HEK293 (cell line): ENCODE measurements around the gene POLR3A.

Source experiments
- CTCF ChIA-PET: fragments of 350-600 bp; formaldehyde crosslinking; extraction: SDS; loops from one replicate; lab custom pipeline; 2021; ENCODE audit warnings: antibody characterized with exemption; lab: Yijun Ruan, JAX
- POLR2A ChIA-PET: fragments of 300-600 bp; formaldehyde crosslinking; extraction: SDS; loops from one replicate; lab custom pipeline; 2020; ENCODE audit warnings: antibody characterized with exemption, inconsistent platforms; lab: Yijun Ruan, JAX
- H3K27ac ChIP-seq: fragments of 200-500 bp; sonication (Bioruptor generic); 2 replicates; pipeline ENCODE4 v1.5.1; 2014; ENCODE audit warnings: low read depth, low read length, control low read depth, inconsistent platforms; ENCODE audit errors: extremely low read depth
- H3K36me3 ChIP-seq, 2 experiments: fragments of 200-500 bp in 1 of 2; sonication (Bioruptor generic) in 1 of 2; 1 replicate in 1 of 2; 2 replicates in 1 of 2; pipeline ENCODE4 v1.5.1; 2014 to 2017; ENCODE audit warnings: inconsistent platforms in 2 of 2, low read length in 2 of 2; ENCODE audit not compliant: control insufficient read depth in 2 of 2, insufficient read depth in 1 of 2
- H3K4me1 ChIP-seq: fragments of 200-500 bp; sonication (Bioruptor generic); 2 replicates; pipeline ENCODE4 v1.5.1; 2014; ENCODE audit warnings: mild to moderate bottlenecking, low read length, inconsistent platforms; ENCODE audit not compliant: control insufficient read depth, insufficient read depth
- H3K4me3 ChIP-seq: 2 replicates; pipeline ENCODE4 v1.5.1; 2011; ENCODE audit warnings: low read depth, mild to moderate bottlenecking, control low read depth, low read length, moderate library complexity
- H3K9me3 ChIP-seq: fragments of 200-500 bp; sonication (Bioruptor generic); 2 replicates; pipeline ENCODE4 v1.5.1; 2014; ENCODE audit warnings: low read depth, low read length, inconsistent platforms; ENCODE audit not compliant: control insufficient read depth, insufficient read depth
- BCL11A ChIP-seq: fragments of 450-650 bp; formaldehyde crosslinking; IDR thresholded peaks from 2 replicates; pipeline ENCODE4 v1.5.1; 2016; ENCODE audit warnings: low read depth, missing biosample characterization, missing genetic modification characterization
- HIC1 ChIP-seq: fragments of 450-650 bp; formaldehyde crosslinking; IDR thresholded peaks from 2 replicates; pipeline ENCODE4 v1.5.1; 2016; ENCODE audit warnings: missing biosample characterization, missing genetic modification characterization
- KLF10 ChIP-seq: fragments of 450-650 bp; IDR thresholded peaks from 2 replicates; pipeline ENCODE4 v1.5.1; 2018; ENCODE audit warnings: missing biosample characterization, mild to moderate bottlenecking, missing genetic modification characterization
- KLF9 ChIP-seq: fragments of 450-650 bp; formaldehyde crosslinking; IDR thresholded peaks from 2 replicates; pipeline ENCODE4 v1.5.1; 2016; ENCODE audit warnings: missing biosample characterization, missing genetic modification characterization, low read depth
- PRDM1 ChIP-seq: fragments of 450-650 bp; formaldehyde crosslinking; IDR thresholded peaks from 2 replicates; pipeline ENCODE4; 2016; ENCODE audit warnings: missing biosample characterization, missing genetic modification characterization
- REPIN1 ChIP-seq: fragments of 450-650 bp; formaldehyde crosslinking; IDR thresholded peaks from 2 replicates; pipeline ENCODE4 v1.5.1; 2017; ENCODE audit warnings: missing biosample characterization, missing genetic modification characterization, low read depth
- SCRT1 ChIP-seq: fragments of 450-650 bp; formaldehyde crosslinking; IDR thresholded peaks from 2 replicates; pipeline ENCODE4 v1.5.1; 2016; ENCODE audit warnings: missing biosample characterization, missing genetic modification characterization, borderline replicate concordance
- ZBTB49 ChIP-seq: fragments of 450-650 bp; formaldehyde crosslinking; IDR thresholded peaks from 2 replicates; pipeline ENCODE4 v1.5.1; 2016; ENCODE audit warnings: missing biosample characterization, missing genetic modification characterization, low read depth
- ZNF132 ChIP-seq: fragments of 450-650 bp; formaldehyde crosslinking; IDR thresholded peaks from 2 replicates; pipeline ENCODE4 v1.5.1; 2017; ENCODE audit warnings: missing biosample characterization, missing genetic modification characterization, borderline replicate concordance
- ZNF140 ChIP-seq: fragments of 450-650 bp; formaldehyde crosslinking; IDR thresholded peaks from 2 replicates; pipeline ENCODE4 v1.5.1; 2016; ENCODE audit warnings: missing biosample characterization, missing genetic modification characterization
- ZNF169 ChIP-seq: fragments of 450-650 bp; formaldehyde crosslinking; IDR thresholded peaks from 2 replicates; pipeline ENCODE4 v1.5.1; 2016; ENCODE audit warnings: missing biosample characterization, missing genetic modification characterization
- ZNF174 ChIP-seq: fragments of 450-650 bp; formaldehyde crosslinking; IDR thresholded peaks from 2 replicates; pipeline ENCODE4 v1.5.0; 2017; ENCODE audit warnings: missing biosample characterization, mild to moderate bottlenecking, missing genetic modification characterization
- ZNF221 ChIP-seq: fragments of 450-650 bp; formaldehyde crosslinking; IDR thresholded peaks from 2 replicates; pipeline ENCODE4 v1.5.1; 2017; ENCODE audit warnings: missing biosample characterization, missing genetic modification characterization, borderline replicate concordance
- ZNF248 ChIP-seq: fragments of 450-650 bp; formaldehyde crosslinking; IDR thresholded peaks from 2 replicates; pipeline ENCODE4 v1.5.1; 2017; ENCODE audit warnings: missing biosample characterization, missing genetic modification characterization
- ZNF391 ChIP-seq: fragments of 450-650 bp; formaldehyde crosslinking; IDR thresholded peaks from 2 replicates; pipeline ENCODE4 v1.5.1; 2016; ENCODE audit warnings: low read depth, missing biosample characterization, missing genetic modification characterization, borderline replicate concordance
- ZNF488 ChIP-seq: fragments of 450-650 bp; formaldehyde crosslinking; IDR thresholded peaks from 2 replicates; pipeline ENCODE4 v1.5.1; 2016; ENCODE audit warnings: missing biosample characterization, missing genetic modification characterization
- ZNF510 ChIP-seq: fragments of 450-650 bp; formaldehyde crosslinking; IDR thresholded peaks from 2 replicates; pipeline ENCODE4 v1.5.1; 2018; ENCODE audit warnings: mild to moderate bottlenecking, missing genetic modification characterization, missing biosample characterization; ENCODE audit not compliant: insufficient replicate concordance
- ZNF624 ChIP-seq: fragments of 450-650 bp; formaldehyde crosslinking; IDR thresholded peaks from 2 replicates; pipeline ENCODE4 v1.5.1; 2017; ENCODE audit warnings: missing biosample characterization, missing genetic modification characterization
- ZNF837 ChIP-seq: fragments of 450-650 bp; formaldehyde crosslinking; IDR thresholded peaks from 2 replicates; pipeline ENCODE4 v1.5.1; 2016; ENCODE audit warnings: missing biosample characterization, missing genetic modification characterization
- ZXDB ChIP-seq: fragments of 450-650 bp; formaldehyde crosslinking; IDR thresholded peaks from 2 replicates; pipeline ENCODE4 v1.5.1; 2016; ENCODE audit warnings: missing biosample characterization, missing genetic modification characterization

The POLR3A gene

DNA sequence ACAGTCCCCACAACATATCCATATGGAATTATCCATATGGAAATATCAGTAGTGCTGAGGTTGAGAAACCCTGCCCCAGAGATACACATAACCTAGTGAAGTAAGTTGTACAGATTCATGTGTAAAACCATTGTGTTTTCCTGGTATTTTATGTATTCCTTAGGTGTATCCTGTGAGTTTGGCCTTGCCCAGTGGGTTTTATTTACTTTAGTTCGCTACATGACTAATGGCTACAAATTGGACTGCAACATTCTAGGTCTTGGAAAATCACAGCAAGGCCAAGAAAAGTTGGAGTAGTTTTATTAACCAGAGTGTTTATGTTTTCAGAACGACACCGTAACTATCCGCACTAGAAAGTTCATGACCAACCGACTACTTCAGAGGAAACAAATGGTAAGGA lies 5.7 kb upstream of the POLR3A start:
- Histone ChIP-seq H3K27ac (no peak overlapping the region; the same call in 1 of the 2 replicates), H3K36me3 (peaks cover 22 to 59% of the 10 kb centered on the region in 2 experiments), H3K4me3 (peak overlapping the region; percentile 75), H3K4me1 (peaks cover 10% of the 10 kb centered on the region; the same call in 1 of the 2 replicates), H3K9me3 (no peaks in the 10 kb centered on the region)
- TF ChIP-seq ZNF174 (tag by site-specific recombination), result no peak
- TF ChIP-seq ZNF169 (tag by site-specific recombination), result no peak
- no peak for TF ChIP-seq PRDM1 (tag by site-specific recombination)
- no peak for TF ChIP-seq ZNF248 (tag by site-specific recombination)
- TF ChIP-seq ZNF510 (tag by site-specific recombination), result no peak
- no peak for TF ChIP-seq KLF10
- no peak for TF ChIP-seq KLF9 (tag by site-specific recombination)
- TF ChIP-seq HIC1 (tag by site-specific recombination), result no peak
- no peak for TF ChIP-seq ZNF140 (tag by site-specific recombination)
- no peak for TF ChIP-seq ZNF837 (tag by site-specific recombination)
- no peak for TF ChIP-seq ZNF624 (tag by site-specific recombination)
- TF ChIP-seq BCL11A (tag by site-specific recombination), result no peak
- no peak for TF ChIP-seq ZNF391
- TF ChIP-seq REPIN1 (tag by site-specific recombination), result no peak
- no peak for TF ChIP-seq ZNF488
- TF ChIP-seq ZBTB49 (tag by site-specific recombination), result no peak
- no peak for TF ChIP-seq ZNF132 (tag by site-specific recombination)
- no peak for TF ChIP-seq ZNF221 (tag by site-specific recombination)
- no peak for TF ChIP-seq SCRT1 (tag by site-specific recombination)
- no peak for TF ChIP-seq ZXDB (tag by site-specific recombination)
- CTCF ChIA-PET, result interaction anchor here (1.0 kb wide), 1 partner anchor 12 kb away, joined by 5 read pairs; no protein-coding TSS in a partner anchor
- POLR2A ChIA-PET, result no interaction called here
